NCI-H146 (cell line): ENCODE results near the gene CDK18.
"Not testable (repeated sequence)": the region's sequence is repeated elsewhere in the genome, so short reads cannot be mapped to it uniquely, and the experiment has no call there.

Source experiments
- DNase-seq: peaks from one replicate; lab custom pipeline; 2025; lab: John Stamatoyannopoulos, UW

The CDK18 gene

DNA sequence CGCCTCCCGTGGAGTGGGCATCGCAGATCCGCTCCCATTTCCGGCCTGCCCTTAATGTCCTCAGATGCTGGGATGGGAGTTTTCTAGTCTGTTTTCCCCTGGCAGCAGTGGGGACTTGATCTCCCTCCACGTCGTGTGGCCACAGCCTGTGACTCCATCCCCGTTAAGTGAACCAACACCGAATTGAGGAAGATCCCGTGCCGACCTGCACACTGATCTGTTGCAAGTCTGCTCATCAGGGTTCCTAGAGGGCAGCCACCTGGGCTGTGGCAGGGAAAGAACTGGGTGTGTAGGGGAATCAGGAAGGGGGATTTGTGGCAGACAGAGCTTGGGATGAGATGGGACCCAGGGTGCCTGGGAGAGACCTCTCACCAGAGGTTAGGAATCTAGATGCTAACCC, 23.3 kb upstream of the CDK18 start:
- DNase-seq, result no peak

DNA sequence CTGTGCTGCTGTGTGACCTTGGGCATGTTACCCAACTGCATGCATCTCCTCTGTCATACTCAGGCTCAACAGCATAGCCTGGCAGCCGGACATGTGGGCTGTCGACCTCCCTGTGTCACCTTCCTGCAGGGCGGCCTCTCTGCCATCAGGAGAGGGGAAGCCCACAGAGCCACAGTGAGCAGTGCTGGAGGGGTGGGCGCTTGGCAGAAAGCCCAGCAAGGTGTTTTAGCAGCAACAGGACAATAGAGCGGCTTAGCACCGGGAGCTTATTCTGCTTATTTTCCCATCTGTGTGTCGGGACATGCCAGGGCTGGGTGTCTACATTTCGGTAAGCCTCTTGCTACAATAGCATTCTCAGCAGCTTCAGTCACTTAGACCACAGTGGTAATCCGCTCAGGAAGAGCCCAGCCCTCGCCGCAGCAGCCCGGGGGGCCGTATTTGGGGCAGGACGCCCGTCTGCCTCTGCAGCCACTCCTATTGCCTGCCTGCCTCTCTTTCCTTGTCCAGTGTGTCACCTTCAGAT, 22.8 kb upstream of the CDK18 start:
- DNase-seq, result peak; percentile 20

- DNase-seq, result not testable (repeated sequence)
Observed at GRCh38 chr1:205482587-205482986, 21.9 kb upstream of the CDK18 start.

- no peak for DNase-seq
Observed at GRCh38 chr1:205483372-205483771, 21.1 kb upstream of the CDK18 start.

DNA sequence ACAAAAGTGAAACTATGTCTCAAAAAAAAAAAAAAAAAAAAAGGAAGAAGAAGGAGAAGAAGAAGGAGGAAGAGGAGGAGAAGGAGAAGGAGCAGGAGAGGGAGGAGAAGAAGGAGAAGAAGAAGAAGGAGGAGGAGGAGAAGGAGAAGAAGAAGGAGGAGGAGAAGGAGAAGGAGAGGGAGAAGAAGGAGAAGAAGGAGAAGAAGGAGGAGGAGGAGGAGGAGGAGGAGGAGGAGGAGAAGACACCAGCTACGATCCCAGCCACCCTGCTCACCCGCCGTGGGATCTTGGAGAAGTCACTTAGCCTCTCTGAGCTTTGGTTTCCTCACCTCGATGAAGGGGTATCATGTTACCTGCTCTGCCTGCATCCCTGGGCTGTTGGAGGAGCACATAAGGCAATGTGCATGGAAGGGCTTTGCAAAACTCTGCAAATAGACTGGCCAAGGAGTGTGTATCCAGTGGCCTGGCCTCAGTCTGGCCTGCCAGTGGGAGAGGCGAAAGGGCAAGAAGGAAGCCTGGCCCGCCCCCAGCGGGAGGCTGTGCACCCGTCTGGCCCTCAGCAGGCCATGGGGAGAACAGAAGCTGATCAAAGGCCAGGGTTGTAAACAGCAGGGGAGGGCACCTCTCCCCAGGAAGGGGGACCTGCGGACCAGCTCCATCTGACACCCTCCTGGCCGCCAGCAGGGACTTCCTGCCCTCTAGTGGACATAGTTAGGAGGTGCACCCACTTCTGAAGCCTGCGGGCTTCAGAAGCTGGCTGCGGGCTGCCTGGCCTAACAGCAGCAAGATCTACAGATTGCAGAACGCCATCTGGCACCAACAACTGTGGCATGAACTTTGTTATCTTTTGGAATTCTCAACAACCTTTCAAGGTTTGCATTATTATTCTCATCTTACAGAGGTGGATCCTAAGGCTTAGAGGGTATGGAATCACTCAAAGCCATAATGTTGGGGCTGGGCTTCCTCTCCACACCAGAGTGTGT, 19.2 kb upstream of the CDK18 start:
- DNase-seq, result peak; percentile 87

- no peak for DNase-seq
Observed at GRCh38 chr1:205486258-205486657, 18.2 kb upstream of the CDK18 start.

DNA sequence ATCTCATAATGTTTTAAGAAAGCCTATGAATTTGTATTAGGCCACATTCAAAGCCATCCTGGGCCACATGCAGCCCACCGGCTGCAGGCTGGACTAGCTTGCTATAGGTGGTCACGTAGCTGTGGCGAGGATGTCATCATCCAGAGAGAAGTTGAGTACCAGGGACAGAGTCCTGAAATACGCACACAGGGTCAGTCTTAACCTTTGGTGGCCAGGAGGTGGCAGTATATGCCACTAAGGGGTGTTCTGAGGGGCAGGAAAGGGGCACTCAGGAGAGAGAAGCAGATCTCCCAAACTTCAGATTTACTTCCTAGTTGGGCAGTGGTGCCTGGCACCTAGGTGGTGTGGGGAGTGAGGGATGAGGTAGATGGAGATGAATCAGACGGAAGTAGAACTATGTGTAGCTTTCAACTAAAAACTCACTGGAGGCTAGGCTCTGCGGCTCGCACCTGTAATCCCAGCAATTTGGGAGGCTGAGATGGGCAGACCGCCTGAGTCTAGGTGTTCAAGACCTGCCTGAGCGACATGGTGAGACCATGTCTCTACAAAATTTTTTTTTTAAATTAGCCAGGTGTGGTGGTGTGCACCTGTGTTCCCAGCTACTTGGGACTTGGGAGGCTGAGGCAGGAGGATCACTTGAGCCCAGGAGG, 16.3 kb upstream of the CDK18 start:
- DNase-seq, result peak; percentile 71

- DNase-seq, result no peak
Observed at GRCh38 chr1:205491794-205492193, 12.7 kb upstream of the CDK18 start.

- peak; percentile 70 for DNase-seq
Observed at GRCh38 chr1:205492201-205492667, 12.2 kb upstream of the CDK18 start.

DNA sequence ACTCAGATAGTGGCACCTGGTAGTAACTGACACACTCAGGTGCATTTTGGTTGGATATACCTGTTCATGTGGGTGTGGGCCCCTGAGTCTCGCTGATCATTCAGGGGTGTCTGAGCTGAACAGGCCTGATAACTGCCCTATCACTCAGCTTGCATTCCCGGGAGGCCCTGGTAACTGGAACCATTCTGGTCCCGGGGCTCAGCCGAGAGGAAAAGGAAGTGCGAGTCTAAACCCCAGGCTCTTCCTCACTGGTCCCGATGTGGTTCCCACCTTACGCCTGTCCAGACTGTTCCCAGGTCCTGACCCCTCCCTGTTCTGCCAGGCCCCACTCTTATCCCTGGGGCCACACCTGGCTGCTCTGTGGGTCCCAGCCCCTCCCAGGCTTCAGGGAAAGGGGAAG, 11.7 kb upstream of the CDK18 start:
- DNase-seq, result no peak

DNA sequence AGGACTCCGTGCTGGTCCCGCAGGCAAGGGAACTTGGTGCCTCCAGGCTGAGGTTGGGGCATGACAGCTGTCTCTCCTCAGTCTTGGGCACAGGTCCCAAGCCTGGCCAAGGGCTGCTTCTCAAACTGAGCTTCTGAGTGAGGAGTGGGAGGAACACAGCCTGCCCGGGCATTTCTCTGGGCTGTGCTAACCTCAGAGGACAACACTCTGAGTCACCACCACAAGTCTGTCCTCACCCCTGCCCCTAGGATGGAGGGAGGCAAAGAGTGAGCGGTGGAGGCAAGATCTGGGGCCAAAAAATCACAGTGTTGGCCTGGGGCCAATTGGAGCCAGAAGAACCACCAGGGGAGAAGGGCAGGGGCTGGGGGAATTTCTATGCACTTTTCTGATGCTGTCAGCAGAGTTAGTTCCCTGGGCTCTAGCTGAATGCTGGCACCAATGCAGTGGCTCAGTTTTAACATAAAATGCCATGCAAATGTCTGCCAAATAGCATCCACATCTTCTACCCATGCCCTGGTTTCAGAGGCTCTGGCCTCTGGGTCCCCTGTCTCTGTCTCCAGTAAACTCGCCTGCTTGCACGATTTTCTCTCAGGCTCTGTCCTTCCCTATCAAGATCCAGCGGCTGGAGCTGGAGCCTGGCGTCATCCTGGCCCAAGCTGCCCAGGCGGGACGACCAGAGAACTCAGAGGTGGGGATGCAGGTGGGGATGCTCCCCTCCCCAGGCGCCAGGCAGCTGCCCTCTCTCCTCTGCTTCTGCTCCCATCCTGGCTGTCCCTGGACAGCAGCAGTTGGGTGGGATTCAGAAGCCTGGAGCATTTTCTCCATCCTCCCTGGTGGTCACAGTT, 11.0 kb upstream of the CDK18 start:
- DNase-seq, result no peak

GRCh38 chr1:205494115-205494514, 10.4 kb upstream of the CDK18 start:
- no peak for DNase-seq

GRCh38 chr1:205495237-205495823, 9.1 kb upstream of the CDK18 start:
- peak; percentile 96 for DNase-seq

DNA sequence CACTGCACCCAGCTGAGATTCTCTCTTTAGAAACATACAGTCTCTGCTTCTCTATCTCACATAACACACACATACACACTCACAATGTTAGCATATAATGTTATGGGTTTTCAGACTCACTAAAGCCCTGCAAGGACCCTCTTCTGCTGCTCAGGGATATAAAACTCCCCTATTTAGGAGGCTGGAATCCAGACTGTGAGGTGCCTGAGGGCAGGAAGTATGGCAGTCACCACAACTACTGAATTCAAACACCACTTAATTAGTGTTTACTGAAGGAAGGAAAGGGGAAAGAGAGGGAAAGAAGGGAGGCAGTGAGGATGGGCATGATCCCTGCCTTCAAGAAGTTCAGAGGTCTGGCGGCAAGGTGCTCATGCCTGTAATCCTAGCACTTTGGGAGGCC, 7.8 kb upstream of the CDK18 start:
- peak; percentile 48 for DNase-seq

DNA sequence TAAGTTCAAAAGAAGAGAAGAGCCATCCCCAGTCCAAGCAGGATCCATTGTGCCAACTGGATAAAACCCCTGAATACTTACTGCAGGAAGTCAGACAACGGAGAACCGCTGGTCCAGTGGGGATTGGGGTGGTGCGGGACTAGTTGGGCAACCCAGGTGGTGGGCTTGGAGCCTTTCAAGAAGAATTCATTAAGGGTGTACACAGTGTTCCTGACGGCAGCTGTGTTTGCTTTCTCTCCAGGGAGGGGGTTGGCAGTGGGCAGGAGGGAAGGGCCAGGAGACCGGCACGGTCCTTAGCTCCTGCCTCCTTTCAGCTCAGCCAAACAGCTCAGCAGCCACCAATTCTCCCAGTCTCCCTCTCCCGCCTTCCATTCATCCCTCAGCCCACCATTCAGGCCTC, 7.1 kb upstream of the CDK18 start:
- peak; percentile 97 for DNase-seq

DNA sequence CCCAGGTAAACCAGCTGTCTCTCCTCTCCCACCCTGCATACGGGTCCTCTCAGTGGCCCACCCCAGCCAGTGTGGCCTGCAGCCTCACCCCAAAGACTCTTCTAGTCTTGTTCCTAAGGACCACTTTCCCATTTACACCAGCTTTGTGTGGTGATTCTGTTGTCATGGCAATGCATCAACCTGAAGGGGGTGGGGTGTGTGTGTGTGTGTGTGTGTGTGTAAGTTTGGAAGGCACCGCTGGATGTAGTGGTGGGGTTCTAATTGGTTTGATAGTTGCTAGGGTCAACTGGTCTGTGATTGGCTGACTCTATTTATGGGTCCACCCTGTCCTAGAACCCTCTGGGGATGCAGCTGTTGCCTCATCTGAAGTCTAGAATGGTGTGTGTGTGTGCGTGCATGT, 4.7 kb upstream of the CDK18 start:
- DNase-seq, result no peak

DNA sequence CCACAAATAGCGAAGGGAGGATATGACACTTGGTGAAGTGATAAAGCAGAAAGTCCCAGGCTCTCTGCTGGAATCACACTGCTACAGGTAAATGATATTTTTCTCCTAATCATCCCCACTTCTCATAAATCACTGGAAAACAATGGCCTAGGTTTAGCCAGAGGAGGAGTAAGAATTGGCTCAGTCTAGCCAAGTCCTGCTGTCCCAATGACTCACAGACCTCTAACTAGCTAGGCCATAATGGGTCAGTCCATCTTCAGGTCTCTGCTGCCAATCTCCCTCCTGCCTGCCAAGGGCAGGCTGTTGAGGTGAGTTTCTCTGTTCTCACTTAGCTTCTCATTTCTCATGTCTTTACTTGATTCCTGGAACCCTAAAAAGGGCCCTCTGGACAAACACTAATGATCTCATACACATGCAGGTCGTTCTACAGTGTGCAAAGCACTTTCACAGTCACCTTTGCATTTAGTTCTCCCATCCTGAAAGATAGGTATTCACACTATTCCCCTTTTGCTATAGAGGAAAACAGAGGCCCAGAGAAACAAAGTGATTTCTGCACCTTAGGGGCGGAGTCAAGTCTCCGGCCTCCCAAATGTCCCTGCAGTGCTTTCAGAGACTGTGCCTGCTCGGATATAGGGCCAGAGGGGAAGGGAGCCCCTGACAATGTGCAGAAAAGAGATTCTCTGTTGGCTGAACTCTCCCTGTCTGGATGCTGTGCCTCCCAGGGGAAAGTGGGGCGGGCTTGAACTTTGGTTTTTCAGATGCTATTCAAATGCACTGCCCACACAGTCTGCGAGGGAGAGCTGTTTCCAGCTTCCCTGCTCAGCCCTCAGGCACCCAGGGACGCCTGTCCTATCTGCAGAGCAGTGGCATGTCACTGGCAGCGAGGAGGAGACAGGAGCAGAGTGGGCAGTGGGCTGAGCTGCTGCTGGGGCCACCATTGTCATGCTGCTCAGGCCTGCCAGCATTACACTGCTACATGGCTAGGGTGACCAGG, 3.9 kb upstream of the CDK18 start:
- no peak for DNase-seq

DNA sequence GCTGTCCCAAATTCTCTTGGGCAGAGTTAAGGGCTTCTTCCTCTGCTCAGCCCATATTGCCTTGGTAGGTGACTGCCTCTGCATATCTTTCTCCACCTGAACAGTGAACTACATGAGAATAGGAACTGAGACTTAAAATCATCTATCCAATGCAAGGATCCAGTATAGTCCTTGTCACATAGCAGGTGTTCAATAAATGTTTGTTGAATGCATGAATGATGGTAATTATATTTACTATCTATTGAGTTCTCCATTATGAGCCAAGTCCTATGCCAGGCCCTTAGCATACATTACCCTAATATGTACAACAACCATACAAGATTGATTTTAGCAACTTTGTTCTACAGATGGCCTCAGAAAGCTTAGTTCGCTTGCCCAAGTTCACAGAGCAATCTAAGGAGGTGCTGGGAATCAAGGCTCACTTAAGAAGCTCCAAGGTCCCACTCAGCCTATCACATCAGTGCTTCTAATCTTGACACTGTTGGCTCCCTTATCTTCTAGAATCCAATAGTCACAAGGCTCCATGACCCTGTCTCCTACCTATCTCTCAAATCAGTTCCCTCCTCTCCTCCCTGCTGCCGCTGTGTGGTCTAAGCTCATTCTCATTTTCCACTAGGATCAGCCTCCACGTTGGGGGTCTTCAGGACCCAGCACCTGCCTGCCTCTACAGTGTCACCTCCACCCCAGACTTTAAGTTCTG, 2.2 kb upstream of the CDK18 start:
- no peak for DNase-seq

DNA sequence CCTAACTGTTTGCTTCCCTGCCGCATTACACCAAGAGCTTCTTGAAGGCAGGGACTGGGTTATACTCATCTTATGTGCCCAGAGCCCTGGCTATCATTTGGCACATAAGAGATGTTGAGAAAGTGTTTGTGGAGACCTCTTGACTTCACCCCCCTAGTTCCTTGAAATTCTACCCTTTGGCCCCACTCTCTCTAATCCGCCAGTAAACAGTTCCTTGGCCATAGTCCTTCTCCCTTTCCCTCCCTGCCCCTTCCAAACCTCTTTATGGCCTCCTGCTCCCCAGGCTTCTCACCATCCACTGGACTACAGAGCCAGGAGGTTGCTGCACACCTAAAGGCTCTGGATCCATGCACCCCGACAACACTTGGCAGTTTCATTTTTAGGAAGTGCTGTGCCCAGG, 1.5 kb upstream of the CDK18 start:
- DNase-seq, result no peak
